H9 (cell line): Measurements from ENCODE around the gene COX7A2L. TPM values are rescaled to one million over a fixed set of nuclear protein-coding genes. Genes with fewer than 3 reads are reported as not detected.

Experiments
- DNase-seq: peaks from one replicate; pipeline ENCODE4 v3.0.0-alpha.2; 2017
- H2AFZ ChIP-seq: one replicate; pipeline ENCODE4 v1.6.1; 2013; ENCODE audit warnings: mild to moderate bottlenecking, low read length, control low read depth, moderate library complexity
- H2AK5ac ChIP-seq: 2 replicates; pipeline ENCODE4 v1.6.1; 2013; ENCODE audit warnings: low read length, control low read depth, mixed read lengths; ENCODE audit not compliant: insufficient read length
- H2BK120ac ChIP-seq: one replicate; pipeline ENCODE4 v1.6.1; 2013; ENCODE audit warnings: low read depth, mild to moderate bottlenecking, low read length, control low read depth, inconsistent platforms; ENCODE audit not compliant: poor library complexity, severe bottlenecking
- H2BK12ac ChIP-seq: 2 replicates; pipeline ENCODE4 v1.6.1; 2013; ENCODE audit warnings: low read length, control low read depth, mixed read lengths, low read depth; ENCODE audit not compliant: insufficient read length
- H2BK15ac ChIP-seq: 2 replicates; pipeline ENCODE4 v1.6.1; 2013; ENCODE audit warnings: low read depth, low read length, control low read depth
- H2BK20ac ChIP-seq: one replicate; pipeline ENCODE4 v1.6.1; 2013; ENCODE audit warnings: low read depth, mild to moderate bottlenecking, low read length, control low read depth, inconsistent platforms; ENCODE audit not compliant: poor library complexity, severe bottlenecking
- H2BK5ac ChIP-seq: 2 replicates; pipeline ENCODE4 v1.6.1; 2013; ENCODE audit warnings: low read length, control low read depth, mixed read lengths; ENCODE audit not compliant: insufficient read length
- H3K14ac ChIP-seq: 2 replicates; pipeline ENCODE4 v1.6.1; 2013; ENCODE audit warnings: low read length, control low read depth; ENCODE audit not compliant: insufficient read depth
- H3K18ac ChIP-seq: 2 replicates; pipeline ENCODE4 v1.6.1; 2013; ENCODE audit warnings: low read depth, mild to moderate bottlenecking, mixed read lengths, low read length, control low read depth; ENCODE audit not compliant: insufficient read length
- H3K23ac ChIP-seq: 2 replicates; pipeline ENCODE4 v1.6.1; 2013; ENCODE audit warnings: low read length, control low read depth, mixed read lengths, low read depth; ENCODE audit not compliant: insufficient read length
- H3K23me2 ChIP-seq: 2 replicates; pipeline ENCODE4 v1.6.1; 2013; ENCODE audit warnings: low read depth, mild to moderate bottlenecking, mixed read lengths, low read length, control low read depth; ENCODE audit not compliant: insufficient read length, poor library complexity, severe bottlenecking
- H3K27ac ChIP-seq: 2 replicates; pipeline ENCODE4 v1.5.1; 2013; ENCODE audit warnings: low read length, control low read depth, mixed read lengths, low read depth; ENCODE audit not compliant: insufficient read length
- H3K27me3 ChIP-seq: 2 replicates; pipeline ENCODE4 v1.6.1; 2013; ENCODE audit warnings: low read length, control low read depth, inconsistent platforms; ENCODE audit not compliant: insufficient read depth
- H3K4ac ChIP-seq: 2 replicates; pipeline ENCODE4 v1.6.1; 2013; ENCODE audit warnings: low read depth, mild to moderate bottlenecking, control low read depth, inconsistent platforms, low read length, moderate library complexity
- H3K4me1 ChIP-seq: 2 replicates; pipeline ENCODE4 v1.6.1; 2013; ENCODE audit warnings: low read length, control low read depth, inconsistent platforms; ENCODE audit not compliant: insufficient read depth
- H3K4me2 ChIP-seq: 2 replicates; pipeline ENCODE4 v1.6.1; 2013; ENCODE audit warnings: low read length, control low read depth, mixed read lengths; ENCODE audit not compliant: insufficient read length, insufficient read depth
- H3K56ac ChIP-seq: 2 replicates; pipeline ENCODE4 v1.6.1; 2013; ENCODE audit warnings: low read depth, mild to moderate bottlenecking, mixed read lengths, low read length, control low read depth; ENCODE audit not compliant: insufficient read length
- H3K79me1 ChIP-seq: 2 replicates; pipeline ENCODE4 v1.6.1; 2013; ENCODE audit warnings: low read depth, mild to moderate bottlenecking, moderate library complexity, low read length, control low read depth, inconsistent platforms; ENCODE audit not compliant: insufficient read depth, poor library complexity, severe bottlenecking
- H3K79me2 ChIP-seq: 2 replicates; pipeline ENCODE4 v1.6.1; 2013; ENCODE audit warnings: low read length, control low read depth, inconsistent platforms; ENCODE audit not compliant: insufficient read depth
- H3K9ac ChIP-seq: 2 replicates; pipeline ENCODE4 v1.6.1; 2013; ENCODE audit warnings: low read length, control low read depth, mixed read lengths; ENCODE audit not compliant: insufficient read length; ENCODE audit errors: extremely low read depth
- H3K9me3 ChIP-seq: one replicate; pipeline ENCODE4 v1.6.1; 2013; ENCODE audit warnings: low read depth, low read length, inconsistent platforms; ENCODE audit not compliant: control insufficient read depth
- H3T11ph ChIP-seq: one replicate; pipeline ENCODE4 v1.6.1; 2013; ENCODE audit warnings: mild to moderate bottlenecking, low read length, control low read depth, inconsistent platforms
- H4K20me1 ChIP-seq: one replicate; pipeline ENCODE4 v1.6.1; 2013; ENCODE audit not compliant: control insufficient read depth, insufficient read length, insufficient read depth
- H4K5ac ChIP-seq: 2 replicates; pipeline ENCODE4 v1.6.1; 2013; ENCODE audit warnings: low read depth, mild to moderate bottlenecking, mixed read lengths, low read length, control low read depth; ENCODE audit not compliant: insufficient read length
- H4K8ac ChIP-seq: replicated peaks from 2 replicates; pipeline ENCODE4 v1.6.1; 2013; ENCODE audit warnings: low read length, control low read depth, mixed read lengths, low read depth; ENCODE audit not compliant: insufficient read length
- H4K91ac ChIP-seq: 2 replicates; pipeline ENCODE4 v1.6.1; 2013; ENCODE audit warnings: low read depth, mild to moderate bottlenecking, moderate library complexity, mixed read lengths, low read length, control low read depth; ENCODE audit not compliant: insufficient read length
- H3K27ac Mint-ChIP-seq, 3 experiments: 2 replicates in 2 of 3; 3 replicates in 1 of 3; pipeline ENCODE4 v1.8.0; 2020 to 2021; ENCODE audit warnings: mixed read lengths in 3 of 3, mild to moderate bottlenecking in 1 of 3, moderate library complexity in 1 of 3
- H3K27me3 Mint-ChIP-seq: 2 replicates; pipeline ENCODE4 v1.8.0; 2021; ENCODE audit warnings: low read depth, mild to moderate bottlenecking, moderate library complexity, mixed read lengths
- H3K36me3 Mint-ChIP-seq, 3 experiments: 2 replicates in 2 of 3; 3 replicates in 1 of 3; pipeline ENCODE4 v1.8.0; 2020 to 2021; ENCODE audit warnings: low read depth in 3 of 3, mixed read lengths in 3 of 3; ENCODE audit not compliant: insufficient read depth in 1 of 3
- H3K4me1 Mint-ChIP-seq, 2 experiments: 2 replicates each; pipeline ENCODE4 v1.8.0; 2020; ENCODE audit warnings: mixed read lengths in 2 of 2
- H3K4me3 Mint-ChIP-seq, 2 experiments: 2 replicates in 1 of 2; 3 replicates in 1 of 2; pipeline ENCODE4 v1.8.0; 2020 to 2021; ENCODE audit warnings: mild to moderate bottlenecking in 2 of 2, mixed read lengths in 2 of 2, moderate library complexity in 1 of 2
- H3K9me3 Mint-ChIP-seq, 2 experiments: 2 replicates in 1 of 2; 3 replicates in 1 of 2; pipeline ENCODE4 v1.8.0; 2020; ENCODE audit warnings: mild to moderate bottlenecking in 2 of 2, mixed read lengths in 2 of 2, moderate library complexity in 1 of 2
- WGBS: extraction: QIAGEN DNeasy Blood & Tissue Kit; methylation state at CpG from one replicate; pipeline ENCODE4 v1.1.7; 2013; ENCODE audit warnings: missing lambda C conversion rate, low lambda C conversion rate, mixed read lengths; ENCODE audit not compliant: insufficient read length; ENCODE audit errors: extremely low coverage; 5-methylcytosine and 5-hydroxymethylcytosine counted together
- total RNA-seq: library from RNA; stranded (reverse); gene quantifications from 2 replicates; pipeline ENCODE4 v1.2.1, GENCODE V29; 2021
- TF ChIP-seq, protein P1 (sequence below): fragments of 200-600 bp; sonication (generic); conservative IDR thresholded peaks from 3 replicates; pipeline ENCODE4 v1.8.0; 2021; ENCODE audit warnings: antibody characterized with exemption, mild to moderate bottlenecking

COX7A2L gene
- total RNA-seq, 1 experiment from 2014 or later, result 102 TPM

DNA sequence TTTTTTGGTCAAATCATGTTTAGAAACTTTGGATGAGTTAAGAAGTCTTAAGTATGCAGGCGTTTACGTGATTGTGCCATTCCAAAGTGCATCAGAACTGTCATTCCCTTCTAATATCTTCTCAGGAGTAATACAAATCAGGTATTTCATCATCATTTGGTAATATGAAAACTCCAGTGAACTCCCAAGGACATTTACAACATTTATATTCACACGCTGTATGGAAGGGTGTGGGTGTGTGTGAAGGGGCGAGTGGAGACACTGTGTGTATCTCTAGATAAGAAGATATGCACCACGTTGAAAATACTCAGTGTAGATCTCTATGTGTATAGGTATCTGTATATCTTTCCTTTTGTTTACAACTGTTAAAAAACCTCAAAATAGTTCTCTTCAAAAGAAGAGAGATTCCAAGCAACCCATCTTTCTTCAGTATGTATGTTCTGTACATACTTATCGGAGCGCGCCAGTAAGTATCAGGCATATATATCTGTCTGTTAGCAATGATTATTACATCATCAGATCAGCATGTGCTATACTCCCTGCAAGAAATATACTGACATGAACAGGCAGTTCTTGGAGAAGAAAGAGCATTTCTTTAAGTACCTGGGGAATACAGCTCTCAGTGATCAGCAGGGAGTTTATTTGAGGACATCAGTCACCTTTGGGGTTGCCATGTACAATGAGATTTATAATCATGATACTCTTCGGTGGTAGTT lies 29.3 kb downstream of the COX7A2L start:
- no peaks in the 10 kb centered on the region; a peak in 1 of 4 replicates for H3K4me1 Mint-ChIP-seq
- no peak overlapping the region for H3K27ac Mint-ChIP-seq
- H3K23me2 ChIP-seq, result no peaks in the 10 kb centered on the region

More for the DNA sequence above, 29.3 kb downstream of the COX7A2L start:
- no peaks in the 10 kb centered on the region for H3K79me2 ChIP-seq
- H3K27me3 Mint-ChIP-seq, result no peaks in the 10 kb centered on the region
- no peak overlapping the region for H3K27ac ChIP-seq
- no peak overlapping the region for H3K14ac ChIP-seq
- DNase-seq, result no peak
- H3K56ac ChIP-seq, result no peak overlapping the region
- no peaks in the 10 kb centered on the region for H3K9me3 Mint-ChIP-seq
- H2BK120ac ChIP-seq, result no peak overlapping the region
- no peak overlapping the region for H2AFZ ChIP-seq
- TF ChIP-seq, protein P1, sequence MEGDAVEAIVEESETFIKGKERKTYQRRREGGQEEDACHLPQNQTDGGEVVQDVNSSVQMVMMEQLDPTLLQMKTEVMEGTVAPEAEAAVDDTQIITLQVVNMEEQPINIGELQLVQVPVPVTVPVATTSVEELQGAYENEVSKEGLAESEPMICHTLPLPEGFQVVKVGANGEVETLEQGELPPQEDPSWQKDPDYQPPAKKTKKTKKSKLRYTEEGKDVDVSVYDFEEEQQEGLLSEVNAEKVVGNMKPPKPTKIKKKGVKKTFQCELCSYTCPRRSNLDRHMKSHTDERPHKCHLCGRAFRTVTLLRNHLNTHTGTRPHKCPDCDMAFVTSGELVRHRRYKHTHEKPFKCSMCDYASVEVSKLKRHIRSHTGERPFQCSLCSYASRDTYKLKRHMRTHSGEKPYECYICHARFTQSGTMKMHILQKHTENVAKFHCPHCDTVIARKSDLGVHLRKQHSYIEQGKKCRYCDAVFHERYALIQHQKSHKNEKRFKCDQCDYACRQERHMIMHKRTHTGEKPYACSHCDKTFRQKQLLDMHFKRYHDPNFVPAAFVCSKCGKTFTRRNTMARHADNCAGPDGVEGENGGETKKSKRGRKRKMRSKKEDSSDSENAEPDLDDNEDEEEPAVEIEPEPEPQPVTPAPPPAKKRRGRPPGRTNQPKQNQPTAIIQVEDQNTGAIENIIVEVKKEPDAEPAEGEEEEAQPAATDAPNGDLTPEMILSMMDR, result no peak
- H3K4me2 ChIP-seq, result no peak overlapping the region
- no peaks in the 10 kb centered on the region for H3K79me1 ChIP-seq
- no CpG with 5 or more reads among the region's 9 CpGs for WGBS
- H3K4me1 ChIP-seq, result no peaks in the 10 kb centered on the region
- H3K23ac ChIP-seq, result no peak overlapping the region
- no peak overlapping the region for H4K5ac ChIP-seq
- H2AK5ac ChIP-seq, result no peak overlapping the region
- no peaks in the 10 kb centered on the region for H3K9me3 ChIP-seq
- H4K20me1 ChIP-seq, result no peaks in the 10 kb centered on the region
- peaks cover 15 to 49% (median 37%) of the 10 kb centered on the region in 3 experiments; a peak in 6 of 7 replicates for H3K36me3 Mint-ChIP-seq
- H3K27me3 ChIP-seq, result no peaks in the 10 kb centered on the region
- no peak overlapping the region for H4K8ac ChIP-seq
- no peak overlapping the region for H3K4ac ChIP-seq
- no peak overlapping the region for H3K18ac ChIP-seq
- no peak overlapping the region for H2BK15ac ChIP-seq
- no peak overlapping the region for H3K4me3 Mint-ChIP-seq
- H3T11ph ChIP-seq, result no peak overlapping the region
- H4K91ac ChIP-seq, result no peak overlapping the region
- H3K9ac ChIP-seq, result no peak overlapping the region
- H2BK12ac ChIP-seq, result no peak overlapping the region
- no peak overlapping the region for H2BK5ac ChIP-seq
- no peak overlapping the region for H2BK20ac ChIP-seq
